NOMO-1 (cell line): ENCODE results near the gene ASIC4.

ENCODE experiments used
- DNase-seq, 2 experiments: peaks; one replicate each; lab custom pipeline; 2025; ENCODE audit not compliant: unreplicated experiment in 2 of 2; lab: John Stamatoyannopoulos, UW

The ASIC4 gene, protein sequence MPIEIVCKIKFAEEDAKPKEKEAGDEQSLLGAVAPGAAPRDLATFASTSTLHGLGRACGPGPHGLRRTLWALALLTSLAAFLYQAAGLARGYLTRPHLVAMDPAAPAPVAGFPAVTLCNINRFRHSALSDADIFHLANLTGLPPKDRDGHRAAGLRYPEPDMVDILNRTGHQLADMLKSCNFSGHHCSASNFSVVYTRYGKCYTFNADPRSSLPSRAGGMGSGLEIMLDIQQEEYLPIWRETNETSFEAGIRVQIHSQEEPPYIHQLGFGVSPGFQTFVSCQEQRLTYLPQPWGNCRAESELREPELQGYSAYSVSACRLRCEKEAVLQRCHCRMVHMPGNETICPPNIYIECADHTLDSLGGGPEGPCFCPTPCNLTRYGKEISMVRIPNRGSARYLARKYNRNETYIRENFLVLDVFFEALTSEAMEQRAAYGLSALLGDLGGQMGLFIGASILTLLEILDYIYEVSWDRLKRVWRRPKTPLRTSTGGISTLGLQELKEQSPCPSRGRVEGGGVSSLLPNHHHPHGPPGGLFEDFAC

DNA sequence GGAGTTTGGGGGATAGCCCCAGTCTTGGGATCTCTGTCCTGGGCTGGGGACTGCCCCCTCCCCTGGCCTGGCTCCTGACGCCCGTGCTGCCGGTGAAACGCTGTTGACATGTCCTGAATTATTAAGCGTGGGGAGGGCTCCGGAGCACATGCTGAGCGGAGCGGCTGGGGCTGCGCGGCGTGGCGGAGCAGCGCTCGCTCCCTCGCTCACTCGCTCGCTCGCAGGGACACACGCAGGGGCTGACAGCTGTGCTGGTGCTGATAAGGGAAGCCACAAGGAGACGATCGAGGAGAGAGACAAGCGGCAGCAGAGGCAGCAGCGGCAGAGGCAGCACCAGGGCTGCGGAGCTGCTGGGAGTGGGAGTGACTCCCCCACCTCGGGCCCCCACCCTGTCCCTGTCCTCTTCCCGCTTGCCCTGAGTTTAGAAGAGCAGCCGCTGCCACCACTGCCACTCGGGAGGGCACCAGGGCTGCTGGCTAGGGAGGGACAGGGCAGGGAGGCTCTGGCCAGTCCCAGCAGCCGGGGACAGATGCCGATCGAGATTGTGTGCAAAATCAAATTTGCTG lies at the start of gene ASIC4:
TSS of gene ASIC4 (plus strand) at position 287 of the 566 bp plus-strand sequence. CDS start at position 530, 243 bp downstream.
- DNase-seq = no peak

DNA sequence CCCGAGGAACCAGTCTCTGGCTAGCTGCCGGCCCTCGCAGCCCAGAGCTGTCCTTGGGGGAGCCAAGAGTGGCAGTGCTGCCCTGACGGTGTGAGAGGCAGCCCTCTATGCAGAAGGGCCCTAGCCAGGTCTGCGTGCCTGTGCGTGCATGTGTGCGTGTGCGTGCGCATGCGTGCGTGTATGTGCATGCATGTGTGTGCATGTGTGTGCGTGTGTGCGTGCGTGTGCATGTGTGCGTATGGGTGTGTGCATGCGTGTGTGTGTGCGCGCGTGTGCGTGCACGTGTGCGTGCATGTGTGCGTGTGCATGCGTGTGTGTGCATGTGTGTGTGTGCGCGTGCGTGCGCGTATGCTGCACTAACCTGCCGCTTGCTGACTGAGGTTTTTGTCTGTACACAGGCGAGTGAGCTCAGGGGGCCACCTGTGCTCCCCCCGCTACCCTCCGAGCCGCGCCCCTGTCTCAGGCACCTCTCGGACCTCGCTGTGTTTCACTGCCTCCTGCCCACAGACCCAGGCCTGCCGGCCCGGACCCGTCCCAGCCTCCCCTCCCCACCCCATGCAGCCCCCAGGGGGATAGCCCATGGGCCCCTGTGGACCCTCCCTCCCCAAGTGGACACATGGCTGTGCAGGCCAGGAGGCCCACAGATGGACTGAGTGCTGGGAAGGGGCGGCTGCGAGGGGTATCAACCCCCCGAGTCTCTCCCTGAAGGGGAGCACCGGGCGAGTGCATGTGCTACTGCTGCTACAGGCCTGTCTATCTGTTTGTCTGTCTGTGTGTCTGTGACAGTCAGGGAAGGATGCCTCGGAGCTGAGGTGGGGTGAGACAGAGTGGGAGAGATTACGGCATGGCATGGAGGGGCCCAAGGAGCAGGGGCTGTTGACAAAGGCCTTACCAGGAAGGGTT lies 48.4 kb upstream of the ASIC4 start:
- DNase-seq = no peak

DNA sequence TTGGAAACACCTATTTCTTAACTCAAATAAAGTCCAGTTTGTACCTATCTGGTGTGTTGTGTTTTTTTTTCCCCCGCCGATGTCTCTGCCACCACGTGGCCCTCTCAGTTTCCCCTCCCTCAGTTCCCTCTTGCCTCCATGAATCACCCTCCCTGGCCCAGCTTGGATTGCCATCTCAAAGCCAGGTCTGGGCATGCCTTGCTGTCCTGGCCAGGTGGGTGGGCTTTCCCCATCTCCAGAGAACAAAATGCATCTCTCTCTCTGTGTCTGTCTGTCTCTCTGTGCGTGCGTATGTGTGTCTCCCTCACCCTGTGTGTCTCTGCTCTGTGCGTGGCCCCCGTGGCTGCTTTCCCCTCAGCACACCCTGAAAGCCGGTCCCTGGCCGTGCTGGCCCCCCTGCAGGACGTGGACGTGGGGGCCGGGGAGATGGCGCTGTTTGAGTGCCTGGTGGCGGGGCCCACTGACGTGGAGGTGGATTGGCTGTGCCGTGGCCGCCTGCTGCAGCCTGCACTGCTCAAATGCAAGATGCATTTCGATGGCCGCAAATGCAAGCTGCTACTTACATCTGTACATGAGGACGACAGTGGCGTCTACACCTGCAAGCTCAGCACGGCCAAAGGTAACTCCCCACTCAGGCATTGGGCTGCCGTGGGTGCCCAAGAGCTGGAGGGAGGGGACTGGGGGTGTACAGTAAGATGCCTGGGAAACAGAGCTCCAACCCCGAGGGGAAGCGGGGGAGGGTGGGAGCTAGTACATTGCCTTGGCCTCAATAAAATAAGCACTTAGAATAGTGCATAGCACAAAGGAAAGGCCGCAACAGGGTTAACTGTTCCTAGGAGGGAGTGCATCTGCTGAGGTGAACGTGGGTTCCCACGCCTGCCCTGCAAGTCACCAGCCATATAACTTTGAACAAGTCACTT lies 47.2 kb upstream of the ASIC4 start:
- no peak for DNase-seq

DNA sequence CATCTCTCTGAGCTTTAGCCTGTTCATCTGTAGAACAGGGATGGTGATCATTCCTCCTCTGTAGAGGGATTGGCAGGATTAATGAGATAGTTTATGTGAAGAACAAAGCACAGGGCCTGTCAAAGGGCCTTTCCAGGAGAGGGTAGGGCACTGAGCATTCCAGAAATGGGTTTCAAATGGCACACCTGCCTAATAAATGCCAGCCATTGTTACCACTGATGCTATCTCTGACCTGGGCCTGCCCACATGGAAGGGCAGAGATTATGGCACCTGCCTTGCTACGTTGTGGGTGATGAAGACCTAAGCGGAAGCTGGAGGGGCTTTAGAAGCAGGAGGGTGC lies 46.6 kb upstream of the ASIC4 start:
- no peak for DNase-seq

DNA sequence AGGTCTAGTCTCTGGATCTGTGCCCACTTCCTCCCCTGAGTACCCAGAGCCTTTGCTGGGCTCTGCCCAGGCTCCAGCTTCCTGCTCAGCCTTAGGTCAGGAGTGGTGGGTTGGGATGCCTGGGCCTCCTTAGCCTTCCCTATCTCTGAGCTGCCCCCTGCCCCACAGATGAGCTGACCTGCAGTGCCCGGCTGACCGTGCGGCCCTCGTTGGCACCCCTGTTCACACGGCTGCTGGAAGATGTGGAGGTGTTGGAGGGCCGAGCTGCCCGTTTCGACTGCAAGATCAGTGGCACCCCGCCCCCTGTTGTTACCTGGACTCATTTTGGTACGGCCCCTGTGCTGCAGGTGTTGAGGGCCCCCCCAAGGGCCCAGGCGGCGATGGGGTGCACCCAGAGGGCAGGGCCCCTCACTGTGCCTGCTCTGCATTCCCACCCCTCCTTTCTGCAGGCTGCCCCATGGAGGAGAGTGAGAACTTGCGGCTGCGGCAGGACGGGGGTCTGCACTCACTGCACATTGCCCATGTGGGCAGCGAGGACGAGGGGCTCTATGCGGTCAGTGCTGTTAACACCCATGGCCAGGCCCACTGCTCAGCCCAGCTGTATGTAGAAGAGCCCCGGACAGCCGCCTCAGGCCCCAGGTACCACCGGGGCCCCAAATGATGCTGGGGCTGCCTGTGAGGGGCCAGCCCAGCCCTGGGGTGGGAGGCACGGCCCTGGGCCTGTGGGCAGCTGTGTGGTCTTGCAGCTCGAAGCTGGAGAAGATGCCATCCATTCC lies 45.7 kb upstream of the ASIC4 start:
- DNase-seq = no peak

GRCh38 chr2:219469186-219469724 lies 45.0 kb upstream of the ASIC4 start:
- no peak for DNase-seq

GRCh38 chr2:219470429-219470828 lies 43.9 kb upstream of the ASIC4 start:
- DNase-seq = no peak

DNA sequence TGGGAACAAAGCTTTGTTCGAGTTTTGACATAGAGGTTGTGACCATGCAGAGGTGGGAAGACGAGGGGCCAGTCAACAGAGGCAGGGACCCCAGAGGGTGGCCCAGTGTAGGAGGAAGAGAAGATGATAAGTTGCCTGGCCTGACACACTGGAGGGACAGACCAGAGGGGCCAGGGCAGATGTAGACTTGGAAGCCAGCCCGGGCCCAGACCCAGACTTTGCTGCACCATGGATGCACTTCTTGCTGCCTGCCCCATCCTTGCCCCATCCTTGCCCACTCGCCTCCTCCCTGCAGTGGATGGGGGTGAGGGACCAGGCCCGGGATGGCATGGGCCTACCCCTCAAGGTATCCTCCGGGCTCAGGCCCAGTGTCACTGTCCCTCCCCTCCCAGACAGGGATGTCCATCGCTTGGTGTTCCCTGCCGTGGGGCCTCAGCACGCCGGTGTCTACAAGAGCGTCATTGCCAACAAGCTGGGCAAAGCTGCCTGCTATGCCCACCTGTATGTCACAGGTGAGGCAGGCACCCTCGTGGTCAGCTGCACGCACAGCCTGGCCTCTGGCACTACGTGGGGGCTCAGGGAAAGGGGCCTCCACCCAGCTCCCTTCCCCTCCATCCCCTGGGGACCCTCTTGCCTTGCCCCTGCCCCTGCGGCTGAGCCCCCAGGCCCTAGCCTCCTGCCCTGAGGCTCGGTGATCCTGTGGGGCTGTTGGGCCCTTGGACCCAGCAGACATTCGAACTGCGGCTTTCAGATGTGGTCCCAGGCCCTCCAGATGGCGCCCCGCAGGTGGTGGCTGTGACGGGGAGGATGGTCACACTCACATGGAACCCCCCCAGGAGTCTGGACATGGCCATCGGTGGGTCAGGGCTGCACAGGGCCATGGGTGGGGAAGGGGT lies 42.6 kb upstream of the ASIC4 start:
- DNase-seq = no peak

DNA sequence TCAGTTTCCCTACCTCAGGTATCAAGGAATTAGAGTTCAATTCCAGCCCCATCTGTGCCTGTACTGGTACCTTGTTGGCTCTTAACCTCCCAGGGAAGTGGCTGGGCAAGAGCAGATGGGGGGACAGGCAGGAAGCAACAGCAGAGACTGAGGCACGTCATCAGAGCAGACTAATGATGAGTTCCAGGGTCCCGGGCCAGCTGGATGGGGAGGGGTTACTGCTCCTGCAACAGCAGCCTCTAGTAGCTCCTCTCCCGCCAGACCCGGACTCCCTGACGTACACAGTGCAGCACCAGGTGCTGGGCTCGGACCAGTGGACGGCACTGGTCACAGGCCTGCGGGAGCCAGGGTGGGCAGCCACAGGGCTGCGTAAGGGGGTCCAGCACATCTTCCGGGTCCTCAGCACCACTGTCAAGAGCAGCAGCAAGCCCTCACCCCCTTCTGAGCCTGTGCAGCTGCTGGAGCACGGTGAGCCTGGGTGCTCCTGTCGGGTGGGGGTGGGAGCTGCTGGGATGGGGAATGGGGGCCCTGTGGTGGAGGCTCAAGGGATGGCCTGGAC lies 41.6 kb upstream of the ASIC4 start:
- DNase-seq = no peak

DNA sequence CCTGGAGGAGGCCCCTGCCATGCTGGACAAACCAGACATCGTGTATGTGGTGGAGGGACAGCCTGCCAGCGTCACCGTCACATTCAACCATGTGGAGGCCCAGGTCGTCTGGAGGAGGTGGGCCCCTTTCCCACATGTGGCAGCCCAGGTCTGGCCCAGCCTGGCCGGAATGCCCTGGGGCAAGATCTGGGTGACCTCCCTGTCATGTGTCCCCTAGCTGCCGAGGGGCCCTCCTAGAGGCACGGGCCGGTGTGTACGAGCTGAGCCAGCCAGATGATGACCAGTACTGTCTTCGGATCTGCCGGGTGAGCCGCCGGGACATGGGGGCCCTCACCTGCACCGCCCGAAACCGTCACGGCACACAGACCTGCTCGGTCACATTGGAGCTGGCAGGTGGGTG lies 40.8 kb upstream of the ASIC4 start:
- DNase-seq = no peak

DNA sequence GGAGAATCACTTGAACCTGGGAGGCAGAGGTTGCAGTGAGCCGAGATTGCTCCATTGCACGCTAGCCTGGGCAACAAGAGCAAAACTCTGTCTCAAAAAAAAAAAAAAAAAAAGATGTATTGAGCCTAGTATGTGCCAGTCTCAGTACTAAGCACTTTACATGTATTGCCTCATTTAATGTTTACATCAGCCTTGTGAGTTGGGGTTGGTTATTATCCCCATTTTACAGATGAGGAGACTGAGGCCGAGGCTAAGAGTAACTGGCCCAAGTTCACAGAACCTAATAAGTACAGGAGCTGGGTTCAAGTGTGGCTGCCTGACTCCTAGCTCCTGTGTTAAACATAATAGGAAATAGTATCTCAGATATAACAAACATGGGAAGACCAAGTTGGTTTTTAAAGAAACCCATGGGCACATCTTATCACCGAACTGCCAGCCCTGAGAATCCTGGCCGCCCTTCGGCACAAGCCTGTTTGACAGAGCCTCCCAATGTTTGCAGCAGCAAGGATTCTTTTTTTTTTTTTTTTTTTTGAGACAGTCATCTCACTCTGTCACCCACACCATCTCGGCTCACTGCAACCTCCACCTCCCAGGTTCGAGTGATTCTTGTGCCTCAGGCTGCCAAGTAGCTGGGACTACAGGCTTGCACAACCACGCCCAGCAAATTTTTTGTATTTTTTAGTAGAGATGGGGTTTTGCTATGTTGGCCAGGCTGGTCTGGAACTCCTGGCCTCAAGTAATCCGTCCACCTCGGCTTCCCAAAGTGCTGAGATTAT lies 39.8 kb upstream of the ASIC4 start:
- no peak for DNase-seq

GRCh38 chr2:219475278-219475677 lies 39.0 kb upstream of the ASIC4 start:
- no peak for DNase-seq

DNA sequence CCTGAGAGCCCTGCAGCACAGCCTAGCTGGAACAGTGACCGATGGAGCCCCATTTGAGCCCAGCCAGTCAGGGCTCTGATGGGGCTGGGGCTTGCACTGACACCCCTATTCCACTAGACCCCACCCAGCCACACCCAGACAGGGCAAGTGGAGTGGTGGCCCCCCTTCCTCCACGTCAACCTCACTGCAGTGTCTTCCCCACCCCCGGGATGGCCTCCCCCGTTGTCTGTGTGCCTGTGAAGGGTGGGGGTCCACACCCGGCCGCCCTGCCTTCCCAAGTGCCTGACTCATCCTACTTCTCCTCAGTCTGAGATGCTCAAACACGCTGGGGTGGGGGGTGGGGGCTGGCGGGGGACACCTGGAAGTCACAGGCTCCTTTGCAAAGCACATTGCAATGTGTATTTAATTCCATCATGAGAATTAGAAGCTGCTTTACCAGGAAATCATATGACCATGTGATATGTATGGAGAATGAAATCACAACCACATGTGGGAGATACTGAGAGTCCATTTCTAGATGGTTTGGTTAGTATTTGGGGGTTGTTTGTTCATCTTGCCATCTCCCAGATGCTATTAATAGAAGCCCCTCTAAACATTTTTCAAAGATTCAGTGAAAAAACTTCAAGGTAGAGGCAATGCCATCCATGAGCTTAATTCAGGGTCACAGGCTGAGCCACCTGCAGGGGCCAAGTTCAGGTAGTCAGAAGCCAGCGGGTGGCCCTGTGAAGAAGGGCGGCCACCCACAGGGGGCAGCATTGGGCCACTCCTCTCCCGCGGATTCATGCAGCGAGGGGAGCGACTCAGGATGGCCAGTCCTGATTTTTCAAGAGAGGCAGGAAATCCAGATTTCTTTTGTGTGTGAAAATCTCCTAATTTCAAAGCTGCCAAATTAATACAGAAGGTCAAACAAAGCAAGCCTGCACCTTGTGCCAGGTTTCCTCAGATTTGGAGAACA lies 38.3 kb upstream of the ASIC4 start:
- DNase-seq = peak; percentile 28 to 41

GRCh38 chr2:219476652-219477151 lies 37.6 kb upstream of the ASIC4 start:
- no peak for DNase-seq

- DNase-seq = no peak
These were observed 37.1 kb upstream of the ASIC4 start for GRCh38 chr2:219477179-219477578.

GRCh38 chr2:219477815-219478214 lies 36.5 kb upstream of the ASIC4 start:
- DNase-seq = no peak
